Mesenchymal stem cell (in vitro differentiated cells and primary cell): ENCODE measurements around the gene C1R.
"Not testable (repeated sequence)": the region's sequence is repeated elsewhere in the genome, so short reads cannot be mapped to it uniquely, and the experiment has no call there.

ENCODE experiments used
- DNase-seq: peaks from one replicate; pipeline ENCODE4 v3.0.0-alpha.2; 2013
- H2AFZ ChIP-seq: one replicate; pipeline ENCODE4 v1.6.1; 2013; ENCODE audit warnings: low read depth, mild to moderate bottlenecking, control low read depth, inconsistent platforms, low read length, moderate library complexity
- H2AK5ac ChIP-seq: 2 replicates; pipeline ENCODE4 v1.6.1; 2013; ENCODE audit warnings: low read length, moderate library complexity, mild to moderate bottlenecking, inconsistent platforms; ENCODE audit not compliant: severe bottlenecking
- H2BK120ac ChIP-seq: one replicate; pipeline ENCODE4 v1.6.1; 2013; ENCODE audit warnings: low read depth, mild to moderate bottlenecking, inconsistent platforms, low read length, moderate library complexity
- H2BK12ac ChIP-seq, 2 experiments: one replicate each; pipeline ENCODE4 v1.6.1; 2013; ENCODE audit warnings: inconsistent platforms in 2 of 2, low read length in 2 of 2, mild to moderate bottlenecking in 2 of 2, moderate library complexity in 2 of 2, control low read depth in 1 of 2
- H2BK15ac ChIP-seq: one replicate; pipeline ENCODE4 v1.6.1; 2013; ENCODE audit warnings: mild to moderate bottlenecking, low read depth, inconsistent platforms; ENCODE audit not compliant: poor library complexity, severe bottlenecking
- H2BK5ac ChIP-seq: 2 replicates; pipeline ENCODE4 v1.6.1; 2013; ENCODE audit warnings: low read depth, mild to moderate bottlenecking, low read length, control low read depth, inconsistent platforms; ENCODE audit not compliant: poor library complexity, severe bottlenecking
- H3K14ac ChIP-seq, 2 experiments: one replicate each; pipeline ENCODE4 v1.6.1; 2013; ENCODE audit warnings: inconsistent platforms in 2 of 2, low read length in 2 of 2, control low read depth in 1 of 2, mild to moderate bottlenecking in 1 of 2, moderate library complexity in 1 of 2
- H3K18ac ChIP-seq, 2 experiments: one replicate each; pipeline ENCODE4 v1.6.1; 2013; ENCODE audit warnings: inconsistent platforms in 2 of 2, low read length in 2 of 2, control low read depth in 1 of 2, low read depth in 1 of 2, mild to moderate bottlenecking in 1 of 2
- H3K23ac ChIP-seq, 2 experiments: one replicate each; pipeline ENCODE4 v1.6.1; 2013; ENCODE audit warnings: inconsistent platforms in 2 of 2, low read length in 2 of 2, mild to moderate bottlenecking in 2 of 2, moderate library complexity in 2 of 2, control low read depth in 1 of 2
- H3K27ac ChIP-seq: 2 replicates; pipeline ENCODE4 v1.5.1; 2013; ENCODE audit warnings: mild to moderate bottlenecking, moderate library complexity, low read length, control low read depth, inconsistent platforms; ENCODE audit not compliant: poor library complexity, severe bottlenecking
- H3K27me3 ChIP-seq, 2 experiments: 2 replicates each; pipeline versions ENCODE4 v1.6.1 to v1.7.0; 2013; ENCODE audit warnings: low read length in 2 of 2, mild to moderate bottlenecking in 2 of 2, moderate library complexity in 2 of 2, control low read depth in 1 of 2, inconsistent platforms in 1 of 2; ENCODE audit not compliant: control insufficient read depth in 1 of 2, insufficient read depth in 1 of 2
- H3K36me3 ChIP-seq, 2 experiments: 2 replicates each; pipeline versions ENCODE4 v1.6.1 to v1.7.0; 2013; ENCODE audit warnings: low read length in 2 of 2, control low read depth in 1 of 2, inconsistent platforms in 1 of 2, low read depth in 1 of 2, mild to moderate bottlenecking in 1 of 2; ENCODE audit not compliant: insufficient read depth in 2 of 2, control insufficient read depth in 1 of 2
- H3K4ac ChIP-seq, 2 experiments: one replicate each; pipeline ENCODE4 v1.6.1; 2013; ENCODE audit warnings: inconsistent platforms in 2 of 2, low read length in 2 of 2, mild to moderate bottlenecking in 2 of 2, moderate library complexity in 2 of 2, control low read depth in 1 of 2, low read depth in 1 of 2
- H3K4me1 ChIP-seq: 2 replicates; pipeline ENCODE4 v1.6.1; 2013; ENCODE audit warnings: low read depth, low read length, control low read depth; ENCODE audit not compliant: control insufficient read depth, insufficient read depth
- H3K4me2 ChIP-seq: 2 replicates; pipeline ENCODE4 v1.6.1; 2013; ENCODE audit warnings: low read length, mild to moderate bottlenecking, inconsistent platforms; ENCODE audit not compliant: poor library complexity, severe bottlenecking
- H3K4me3 ChIP-seq, 2 experiments: 2 replicates each; pipeline versions ENCODE4 v1.5.1 to v1.7.0; 2013; ENCODE audit warnings: low read length in 2 of 2, mild to moderate bottlenecking in 2 of 2, control low read depth in 1 of 2, low read depth in 1 of 2; ENCODE audit not compliant: insufficient read depth in 1 of 2
- H3K79me1 ChIP-seq: replicated peaks from 2 replicates; pipeline ENCODE4 v1.6.1; 2013; ENCODE audit warnings: mild to moderate bottlenecking, control low read depth, low read length, inconsistent platforms; ENCODE audit not compliant: poor library complexity, severe bottlenecking
- H3K9ac ChIP-seq: 2 replicates; pipeline ENCODE4 v1.7.0; 2013; ENCODE audit warnings: mild to moderate bottlenecking, low read length, moderate library complexity
- H3K9me3 ChIP-seq: 2 replicates; pipeline ENCODE4 v1.7.0; 2013; ENCODE audit warnings: mild to moderate bottlenecking, low read length; ENCODE audit not compliant: control insufficient read depth
- H4K8ac ChIP-seq: one replicate; pipeline ENCODE4 v1.6.1; 2013; ENCODE audit warnings: inconsistent platforms, mild to moderate bottlenecking, low read length, moderate library complexity
- H4K91ac ChIP-seq: one replicate; pipeline ENCODE4 v1.6.1; 2013; ENCODE audit warnings: mild to moderate bottlenecking, low read length, inconsistent platforms
- WGBS: methylation state at CpG from one replicate; pipeline ENCODE4 v1.1.7; 2013; ENCODE audit warnings: mixed read lengths; 5-methylcytosine and 5-hydroxymethylcytosine counted together

C1R gene

GRCh38 chr12:7049973-7050372 lies 42.3 kb downstream of the C1R start:
- not testable (repeated sequence) for H3K14ac ChIP-seq, H3K4me1 ChIP-seq, H3K4me3 ChIP-seq, H3K4ac ChIP-seq, H3K27me3 ChIP-seq, H3K9me3 ChIP-seq, H2BK15ac ChIP-seq, H3K23ac ChIP-seq, H4K91ac ChIP-seq, H2BK5ac ChIP-seq, H3K9ac ChIP-seq, DNase-seq, H3K36me3 ChIP-seq, H2AK5ac ChIP-seq, H2BK120ac ChIP-seq, H2AFZ ChIP-seq, H3K4me2 ChIP-seq, H4K8ac ChIP-seq, H3K27ac ChIP-seq, H3K79me1 ChIP-seq, H2BK12ac ChIP-seq, H3K18ac ChIP-seq
- 94% methylated on average over 3 of the region's 3 CpGs for WGBS

DNA sequence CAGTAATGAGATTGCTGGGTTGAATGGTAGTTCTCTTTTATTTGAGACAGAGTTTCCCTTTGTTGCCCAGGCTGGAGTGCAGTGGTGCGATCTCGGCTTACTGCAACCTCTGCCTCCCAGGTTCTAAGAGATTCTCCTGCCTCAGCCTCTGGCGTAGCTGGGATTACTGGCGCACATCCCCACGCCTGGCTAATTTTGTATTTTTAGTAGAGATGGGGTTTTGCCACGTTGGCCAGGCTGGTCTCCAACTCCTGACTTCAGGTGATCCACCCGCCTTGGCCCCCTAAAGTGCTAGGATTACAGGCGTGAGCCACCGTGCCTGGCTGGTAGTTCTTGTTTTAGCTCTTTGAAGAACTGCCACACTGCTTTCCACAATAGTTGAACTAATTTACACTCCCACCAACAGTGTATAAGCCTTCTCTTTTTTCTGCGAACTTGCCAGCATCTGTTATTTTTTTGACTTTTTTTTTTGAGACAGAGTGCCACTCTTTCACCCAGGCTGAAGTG lies 42.7 kb downstream of the C1R start:
- 87% methylated on average over 10 of the region's 10 CpGs for WGBS
- H2BK12ac ChIP-seq, H2AFZ ChIP-seq, H3K27ac ChIP-seq, H3K23ac ChIP-seq, H3K18ac ChIP-seq, H3K14ac ChIP-seq, H2BK15ac ChIP-seq, H3K4ac ChIP-seq, H2BK120ac ChIP-seq, H3K79me1 ChIP-seq, H4K91ac ChIP-seq, H2AK5ac ChIP-seq, H4K8ac ChIP-seq, H3K9me3 ChIP-seq, H3K4me3 ChIP-seq, H3K36me3 ChIP-seq, DNase-seq, H3K9ac ChIP-seq, H3K27me3 ChIP-seq, H2BK5ac ChIP-seq, H3K4me1 ChIP-seq, H3K4me2 ChIP-seq: not testable (repeated sequence)

GRCh38 chr12:7047306-7047705 lies 44.9 kb downstream of the C1R start:
- H3K14ac ChIP-seq, result no peak overlapping the region
- no peak overlapping the region for H3K18ac ChIP-seq
- H2BK120ac ChIP-seq, result no peak overlapping the region
- no peaks in the 10 kb centered on the region for H3K9me3 ChIP-seq
- H3K4me3 ChIP-seq, result no peak overlapping the region
- 85% methylated on average over 5 of the region's 5 CpGs for WGBS
- no peak overlapping the region for H3K4ac ChIP-seq
- no peak overlapping the region for H3K9ac ChIP-seq
- H4K91ac ChIP-seq, result no peak overlapping the region
- H2AK5ac ChIP-seq, result no peak overlapping the region
- H3K79me1 ChIP-seq, result no peaks in the 10 kb centered on the region
- no peak overlapping the region for H2AFZ ChIP-seq
- H3K36me3 ChIP-seq, result no peaks in the 10 kb centered on the region
- H3K27ac ChIP-seq, result no peak overlapping the region
- H2BK5ac ChIP-seq, result no peak overlapping the region
- no peak overlapping the region for H2BK12ac ChIP-seq
- no peak overlapping the region for H2BK15ac ChIP-seq
- DNase-seq, result no peak
- no peaks in the 10 kb centered on the region for H3K27me3 ChIP-seq
- H3K23ac ChIP-seq, result no peak overlapping the region
- no peak overlapping the region for H4K8ac ChIP-seq
- H3K4me2 ChIP-seq, result no peak overlapping the region
- H3K4me1 ChIP-seq, result no peaks in the 10 kb centered on the region

- H3K9me3 ChIP-seq, result no peaks in the 10 kb centered on the region
- no peak overlapping the region for H2BK12ac ChIP-seq
- H3K23ac ChIP-seq, result no peak overlapping the region
- no peak overlapping the region for H3K18ac ChIP-seq
- H3K14ac ChIP-seq, result no peak overlapping the region
- no peaks in the 10 kb centered on the region for H3K79me1 ChIP-seq
- H3K4ac ChIP-seq, result no peak overlapping the region
- H2BK120ac ChIP-seq, result no peak overlapping the region
- H3K27ac ChIP-seq, result no peak overlapping the region
- no peak overlapping the region for H3K4me3 ChIP-seq
- no peak overlapping the region for H2BK5ac ChIP-seq
- no peaks in the 10 kb centered on the region for H3K27me3 ChIP-seq
- H3K9ac ChIP-seq, result no peak overlapping the region
- no peak overlapping the region for H4K91ac ChIP-seq
- WGBS, result 91% methylated on average over 5 of the region's 5 CpGs
- H3K36me3 ChIP-seq, result no peaks in the 10 kb centered on the region
- H2AK5ac ChIP-seq, result no peak overlapping the region
- DNase-seq, result no peak
- no peaks in the 10 kb centered on the region for H3K4me1 ChIP-seq
- H2AFZ ChIP-seq, result no peak overlapping the region
- no peak overlapping the region for H2BK15ac ChIP-seq
- no peak overlapping the region for H4K8ac ChIP-seq
- H3K4me2 ChIP-seq, result no peak overlapping the region
Observed at GRCh38 chr12:7046383-7047105, 45.7 kb downstream of the C1R start.
